Measurements from ENCODE around the gene PPM1N. TPM values are rescaled to one million over a fixed set of nuclear protein-coding genes. Genes with fewer than 3 reads are reported as not detected.

PPM1N gene
- total and polyA plus RNA-seq, 2 of the 13 experiments (the other 11 are each of a cell fraction or from before 2014, with no cell fraction given), result 0.31 to 1.8 TPM

- TF ChIP-seq RFX3 (CRISPR knock-in tag; IDR thresholded peaks at IDR 0.05) (no peak), ZNF605 (CRISPR knock-in tag; IDR thresholded peaks at IDR 0.05) (no peak), ZNF816 (CRISPR knock-in tag; IDR thresholded peaks at IDR 0.05; ENCODE audit: borderline replicate concordance) (no peak), DPF2 (CRISPR knock-in tag; IDR thresholded peaks at IDR 0.05; ENCODE audit: borderline replicate concordance, low read depth) (no peak), PRDM4 (CRISPR knock-in tag; IDR thresholded peaks at IDR 0.05; ENCODE audit: borderline replicate concordance) (0 out of 2 replicates have a peak, but pooled peaks have one; percentile 55), FOXJ3 (CRISPR knock-in tag; IDR thresholded peaks at IDR 0.05; ENCODE audit: borderline replicate concordance) (no peak), RFX1 (IDR thresholded peaks at IDR 0.05) (no peak), PRDM10 (CRISPR knock-in tag; IDR thresholded peaks at IDR 0.05; ENCODE audit: low read depth) (0 out of 2 replicates have a peak, but pooled peaks have one; percentile 44), ZNF598 (CRISPR knock-in tag; IDR thresholded peaks at IDR 0.05; ENCODE audit: borderline replicate concordance) (no peak), ATF5 (CRISPR knock-in tag; IDR thresholded peaks at IDR 0.05; ENCODE audit: low read depth) (no peak), ZNF512B (CRISPR knock-in tag; IDR thresholded peaks at IDR 0.05; ENCODE audit: borderline replicate concordance) (no peak), JDP2 (CRISPR knock-in tag; IDR thresholded peaks at IDR 0.05; ENCODE audit: borderline replicate concordance) (no peak), IKZF4 (CRISPR knock-in tag; IDR thresholded peaks at IDR 0.05; ENCODE audit: borderline replicate concordance, low read depth, not compliant biosample characterization) (peak; percentile 82), ZZZ3 (CRISPR knock-in tag; IDR thresholded peaks at IDR 0.05; ENCODE audit: borderline replicate concordance) (no peak), BCL3 (CRISPR knock-in tag; IDR thresholded peaks at IDR 0.05) (peak; percentile 47; the same call in 1 of the 2 replicates), ZNF790 (CRISPR knock-in tag; IDR thresholded peaks at IDR 0.05; ENCODE audit: borderline replicate concordance) (peak; percentile 76; the same call in 1 of the 2 replicates)
Observed at GRCh38 chr19:45496349-45496953, 1.8 kb upstream of the PPM1N start (continued).
